Measurements from ENCODE around the gene BMPER. TPM values are rescaled to one million over a fixed set of nuclear protein-coding genes. Genes with fewer than 3 reads are reported as not detected.
"Not testable (repeated sequence)": the region's sequence is repeated elsewhere in the genome, so short reads cannot be mapped to it uniquely, and the experiment has no call there.

Gene BMPER
- total RNA-seq, 1 donor from 2014 or later: not detected

DNA sequence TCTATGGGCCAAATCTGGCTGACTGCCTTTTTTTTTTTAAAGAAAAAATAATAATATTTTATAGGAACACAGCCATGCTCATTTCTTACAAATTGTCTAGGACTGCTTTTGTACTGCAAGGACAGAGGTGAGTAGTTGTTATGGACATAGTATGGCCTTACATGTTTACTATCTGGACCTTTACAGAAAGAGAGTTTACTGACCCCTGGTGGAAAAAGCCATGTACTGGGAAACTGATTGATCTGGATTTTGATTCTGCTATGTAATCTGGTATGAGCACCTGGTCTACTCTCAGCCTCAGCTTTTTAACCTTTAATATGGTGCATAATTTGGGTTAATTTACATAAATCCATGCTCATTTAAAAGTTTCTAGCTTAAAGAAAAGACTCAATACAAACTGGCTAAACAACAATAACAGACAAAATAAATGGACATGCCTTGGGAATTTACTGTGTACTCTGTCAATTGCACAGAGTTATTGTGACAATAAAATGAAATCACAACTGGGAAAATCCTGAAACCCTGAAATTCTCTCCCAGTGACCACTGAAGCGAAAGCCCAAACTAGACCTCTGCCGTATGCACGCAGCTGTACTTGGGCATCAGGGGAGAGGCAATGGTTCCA lies 260.7 kb downstream of the BMPER start:
- intact Hi-C loops (cut with micrococcal nuclease): no loop called here

DNA sequence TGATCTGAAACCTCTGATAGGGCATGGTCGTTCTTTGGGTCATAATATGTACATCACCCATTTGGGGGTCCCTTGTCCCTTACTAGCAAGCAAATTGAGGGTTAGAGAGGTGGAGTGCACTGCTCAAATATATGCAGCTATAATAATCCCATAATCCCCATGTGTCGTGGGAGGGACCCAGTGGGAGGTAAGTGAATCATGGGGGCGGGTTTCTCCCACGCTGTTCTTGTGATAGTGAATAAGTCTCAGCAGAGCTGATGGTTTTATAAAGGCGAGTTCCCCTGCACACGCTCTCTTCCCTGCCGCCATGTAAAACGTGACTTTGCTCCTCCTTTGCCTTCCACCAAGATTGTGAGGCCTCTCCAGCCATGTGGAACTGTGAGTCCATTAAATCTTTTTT lies 262.7 kb downstream of the BMPER start:
- intact Hi-C loops (cut with micrococcal nuclease): no loop called here

DNA sequence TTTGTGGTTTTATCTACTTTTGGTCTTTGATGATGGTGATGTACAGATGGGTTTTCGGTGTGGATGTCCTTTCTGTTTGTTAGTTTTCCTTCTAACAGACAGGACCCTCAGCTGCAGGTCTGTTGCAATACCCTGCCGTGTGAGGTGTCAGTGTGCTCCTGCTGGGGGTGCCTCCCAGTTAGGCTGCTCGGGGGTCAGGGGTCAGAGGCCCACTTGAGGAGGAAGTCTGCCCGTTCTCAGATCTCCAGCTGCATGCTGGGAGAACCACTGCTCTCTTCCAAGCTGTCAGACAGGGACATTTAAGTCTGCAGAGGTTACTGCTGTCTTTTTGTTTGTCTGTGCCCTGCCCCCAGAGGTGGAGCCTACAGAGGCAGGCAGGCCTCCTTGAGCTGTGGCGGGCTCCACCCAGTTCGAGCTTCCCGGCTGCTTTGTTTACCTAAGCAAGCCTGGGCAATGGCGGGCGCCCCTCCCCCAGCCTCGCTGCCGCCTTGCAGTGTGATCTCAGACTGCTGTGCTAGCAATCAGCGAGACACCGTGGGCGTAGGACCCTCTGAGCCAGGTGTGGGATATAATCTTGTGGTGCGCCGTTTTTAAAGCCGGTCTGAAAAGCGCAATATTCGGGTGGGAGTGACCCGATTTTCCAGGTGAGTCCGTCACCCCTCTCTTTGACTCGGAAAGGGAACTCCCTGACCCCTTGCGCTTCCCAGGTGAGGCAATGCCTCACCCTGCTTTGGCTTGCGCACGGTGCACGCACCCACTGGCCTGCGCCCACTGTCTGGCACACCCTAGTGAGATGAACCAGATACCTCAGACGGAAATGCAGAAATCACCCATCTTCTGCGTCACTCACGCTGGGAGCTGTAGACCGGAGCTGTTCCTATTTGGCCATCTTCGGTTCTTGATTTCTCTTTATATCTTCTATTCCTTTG lies 269.6 kb downstream of the BMPER start:
- intact Hi-C loops (cut with micrococcal nuclease): not testable (repeated sequence)

DNA sequence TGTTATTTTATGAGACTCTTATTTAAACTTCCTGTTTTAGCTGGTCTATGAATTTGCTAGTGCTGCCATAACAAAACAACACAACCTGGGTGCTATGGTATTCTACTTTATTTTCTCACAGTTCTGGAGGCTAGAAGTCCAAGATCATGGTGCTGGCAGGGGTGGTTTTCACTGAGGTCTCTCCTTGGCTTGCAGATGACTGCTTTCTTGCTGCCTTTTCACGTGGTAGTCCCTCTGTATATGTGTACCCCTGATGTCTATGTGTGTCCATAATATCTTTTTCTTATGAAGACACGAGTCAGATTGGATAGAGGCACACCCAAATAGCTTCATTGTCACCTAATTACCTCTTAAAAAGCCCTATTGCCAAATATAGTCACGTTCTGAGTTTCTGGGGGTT lies 270.5 kb downstream of the BMPER start:
- intact Hi-C loops (cut with micrococcal nuclease): no loop called here

DNA sequence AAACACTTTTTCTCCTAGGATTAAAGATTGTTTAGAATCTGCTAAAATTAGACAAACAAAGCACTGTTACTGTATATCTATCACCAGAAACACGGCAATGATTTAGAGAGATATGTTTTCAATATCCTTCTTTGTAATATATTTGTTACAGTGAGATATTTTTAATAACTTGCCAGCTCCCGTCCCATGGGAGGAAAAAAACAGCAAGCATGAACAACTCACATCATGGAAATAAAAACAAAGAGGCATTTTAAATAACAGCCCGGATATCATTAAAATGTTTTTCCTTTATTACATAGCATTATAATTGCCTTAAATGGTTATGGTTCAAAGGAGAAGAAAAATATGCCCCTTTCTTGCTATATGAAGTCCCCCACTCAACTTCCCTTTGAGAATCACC lies 272.1 kb downstream of the BMPER start:
- intact Hi-C loops (cut with micrococcal nuclease): no loop called here

DNA sequence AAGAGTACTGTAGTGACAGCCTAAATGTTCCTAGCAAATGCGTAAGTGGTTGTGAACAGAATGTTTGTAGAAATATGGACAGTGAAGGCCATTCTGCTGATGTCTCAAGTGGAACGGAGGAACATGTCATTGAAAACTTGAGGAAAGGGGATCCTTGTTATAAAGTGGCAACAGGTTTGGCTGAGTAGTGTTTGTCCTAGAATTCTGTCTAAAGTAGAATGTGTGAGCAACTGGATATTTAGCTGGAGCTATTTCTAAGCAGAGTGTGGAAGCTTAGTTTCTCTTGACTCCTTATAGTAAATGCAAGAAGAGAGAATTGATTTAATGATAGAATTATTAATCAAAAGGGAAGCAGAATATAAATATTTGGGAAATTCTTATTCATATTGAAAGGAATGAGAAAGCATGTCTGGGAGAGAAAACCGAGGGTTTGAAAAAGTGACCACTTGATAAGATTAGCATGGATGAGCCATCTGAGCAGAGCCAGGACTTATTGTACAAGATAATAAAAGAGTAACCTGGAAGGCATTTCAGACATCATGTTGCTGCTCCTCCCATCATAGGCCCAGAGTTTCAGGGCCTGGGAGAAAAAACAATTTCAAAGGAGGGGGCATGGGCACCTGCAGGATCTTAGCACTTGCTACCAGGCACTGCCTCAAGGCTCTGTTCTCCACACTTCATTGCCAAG lies 276.1 kb downstream of the BMPER start:
- intact Hi-C loops (cut with micrococcal nuclease): no loop called here

DNA sequence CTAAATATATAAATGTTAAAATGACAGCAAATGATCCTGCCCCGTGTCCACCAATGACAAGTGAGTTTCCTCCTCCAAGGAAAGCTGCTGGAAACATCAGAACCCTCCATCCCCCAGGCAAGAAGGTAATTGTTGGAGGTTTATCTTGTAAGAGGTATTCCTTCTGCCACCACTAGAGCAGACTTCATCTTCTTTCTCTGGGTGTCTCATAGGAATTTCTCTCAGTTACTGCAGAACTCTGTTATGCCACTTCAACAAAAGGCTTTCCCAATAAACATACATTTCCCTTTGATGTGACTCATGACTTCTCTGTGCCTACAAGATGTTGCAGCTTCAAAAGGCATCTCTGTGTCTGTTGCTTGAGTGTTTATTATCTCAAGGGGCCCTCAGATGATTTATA lies 279.1 kb downstream of the BMPER start:
- intact Hi-C loops (cut with micrococcal nuclease): no loop called here

DNA sequence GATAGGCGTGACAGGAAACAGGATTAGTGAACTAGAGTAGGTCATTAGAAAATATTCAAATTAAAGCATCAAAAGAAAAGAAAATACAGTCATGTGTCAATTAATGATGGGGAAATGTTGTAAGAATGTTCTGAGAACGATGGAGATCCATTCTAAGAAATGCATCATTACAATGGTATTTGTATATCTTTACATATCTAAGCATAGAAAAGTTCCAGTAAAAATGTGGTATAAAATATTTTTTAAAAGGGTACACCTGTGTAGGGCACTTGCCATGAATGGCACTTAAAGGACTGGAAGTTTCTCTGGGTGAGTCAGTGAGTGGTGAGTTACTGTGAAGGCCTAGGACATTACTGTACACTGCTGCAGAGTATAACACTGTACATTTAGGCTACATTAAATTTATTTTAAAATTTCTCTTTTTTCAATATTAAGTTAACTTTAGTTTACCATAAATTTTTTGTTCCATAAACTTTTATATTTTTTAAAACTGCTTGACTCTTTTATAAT lies 282.5 kb downstream of the BMPER start:
- intact Hi-C loops (cut with micrococcal nuclease): no loop called here

DNA sequence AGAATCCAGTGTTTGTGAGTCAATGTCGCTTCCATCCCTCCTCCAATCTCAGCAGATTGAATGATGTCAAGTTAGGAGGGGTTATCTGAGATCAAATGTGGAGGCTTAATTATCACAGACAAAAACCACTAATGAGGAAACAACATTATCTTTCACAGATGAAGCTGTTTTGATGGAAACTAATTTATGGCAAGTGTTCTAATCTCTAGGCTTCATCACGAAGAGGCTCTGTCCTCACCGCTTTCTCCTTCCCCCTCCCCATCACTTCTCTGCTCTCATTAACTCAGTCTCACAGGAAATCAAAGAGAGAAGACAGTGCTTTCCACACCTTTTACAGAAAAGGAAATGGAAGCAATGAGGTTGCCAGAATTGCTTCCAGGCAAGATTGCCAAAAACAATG lies 283.7 kb downstream of the BMPER start:
- intact Hi-C loops (cut with micrococcal nuclease): no loop called here

DNA sequence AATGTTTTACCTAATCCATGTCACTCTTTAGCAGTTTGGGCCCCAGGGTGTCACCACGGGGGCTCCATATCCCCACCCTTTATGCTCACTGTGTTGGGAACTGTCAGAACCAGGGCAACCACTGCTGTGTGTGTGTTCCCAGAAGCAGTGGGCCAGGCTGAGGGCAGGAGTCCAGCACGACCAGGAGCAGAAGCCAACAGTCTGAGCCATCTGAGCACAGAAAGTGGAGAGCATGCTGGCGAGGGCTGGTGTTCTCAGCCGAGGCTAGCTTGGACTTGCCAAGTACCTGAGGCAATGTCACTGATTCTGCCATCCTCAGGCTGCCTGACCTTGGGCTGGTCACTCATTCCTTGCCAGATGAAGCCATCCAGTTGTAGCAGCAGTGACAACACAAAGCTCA lies 285.0 kb downstream of the BMPER start:
- intact Hi-C loops (cut with micrococcal nuclease): no loop called here

DNA sequence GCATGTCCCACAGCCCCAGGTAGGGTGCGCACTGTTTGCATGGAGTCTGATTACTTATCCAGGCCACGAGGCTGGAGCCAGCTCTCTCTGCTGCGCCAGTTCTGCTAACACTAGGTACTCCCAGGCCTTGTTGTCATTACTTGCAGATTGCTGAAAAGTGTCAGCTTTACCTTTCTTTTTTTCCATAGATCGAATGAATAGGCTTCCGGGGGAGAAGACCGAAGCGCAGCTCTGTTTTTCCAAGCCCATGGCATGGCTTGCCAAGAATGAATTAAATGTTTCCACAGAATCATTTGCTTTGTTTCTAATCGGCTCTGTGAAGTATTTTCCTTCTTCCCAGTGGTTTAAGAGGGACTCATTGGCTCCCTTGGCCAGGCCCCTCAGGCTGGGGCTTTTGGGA lies 285.8 kb downstream of the BMPER start:
- intact Hi-C loops (cut with micrococcal nuclease): no loop called here

DNA sequence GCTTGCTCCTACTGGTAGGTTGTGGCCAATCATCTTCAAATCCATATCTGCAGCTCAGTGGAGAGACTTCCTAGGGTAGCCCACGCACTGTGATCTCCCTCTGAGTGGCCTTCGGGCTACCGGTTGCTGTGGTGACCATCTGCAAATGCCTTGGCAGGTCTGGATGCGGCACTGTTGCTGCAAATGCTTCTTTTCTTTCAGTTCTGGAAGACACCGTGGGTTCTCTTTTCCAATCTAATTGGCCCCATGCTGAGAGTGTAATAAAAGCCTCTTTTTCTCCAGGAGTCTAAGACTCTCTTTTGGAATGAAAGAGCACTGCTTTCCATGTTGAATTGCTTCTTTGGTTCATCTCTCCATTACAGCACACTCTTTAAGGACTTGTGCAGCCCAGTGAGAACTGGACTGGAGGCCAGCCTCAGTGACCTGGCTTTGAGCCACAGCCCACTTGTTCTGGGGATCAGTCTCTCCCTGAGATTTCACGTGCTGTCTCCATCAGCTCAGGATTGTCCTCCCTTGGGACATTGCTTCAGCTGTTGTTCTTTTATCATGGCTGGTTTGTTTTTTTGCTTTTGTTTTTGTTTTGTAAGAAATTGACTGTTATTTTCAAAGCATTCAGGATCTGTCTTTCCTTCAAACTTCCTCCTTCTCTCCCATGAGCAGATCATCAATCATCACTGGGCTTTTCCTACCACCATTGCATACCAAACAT lies 286.6 kb downstream of the BMPER start:
- intact Hi-C loops (cut with micrococcal nuclease): no loop called here

DNA sequence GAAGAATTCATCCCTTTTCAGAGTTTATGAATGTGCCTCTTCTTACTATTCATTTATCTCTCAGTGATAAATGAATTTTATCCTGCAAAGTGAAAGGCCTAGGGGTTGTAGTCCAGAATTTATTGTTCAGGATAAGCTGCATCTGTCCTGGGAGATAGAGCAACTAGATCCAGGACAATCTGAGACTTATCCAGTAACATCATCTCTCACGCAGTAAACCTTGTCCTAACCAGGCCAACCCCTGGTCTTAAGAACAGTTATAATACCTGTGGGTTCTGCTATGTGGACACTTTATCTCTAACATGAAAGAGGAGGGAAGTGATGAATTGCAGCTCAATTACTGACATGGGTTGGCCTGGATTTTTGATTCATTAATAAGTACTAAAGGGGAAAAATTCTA lies 287.6 kb downstream of the BMPER start:
- intact Hi-C loops (cut with micrococcal nuclease): no loop called here

DNA sequence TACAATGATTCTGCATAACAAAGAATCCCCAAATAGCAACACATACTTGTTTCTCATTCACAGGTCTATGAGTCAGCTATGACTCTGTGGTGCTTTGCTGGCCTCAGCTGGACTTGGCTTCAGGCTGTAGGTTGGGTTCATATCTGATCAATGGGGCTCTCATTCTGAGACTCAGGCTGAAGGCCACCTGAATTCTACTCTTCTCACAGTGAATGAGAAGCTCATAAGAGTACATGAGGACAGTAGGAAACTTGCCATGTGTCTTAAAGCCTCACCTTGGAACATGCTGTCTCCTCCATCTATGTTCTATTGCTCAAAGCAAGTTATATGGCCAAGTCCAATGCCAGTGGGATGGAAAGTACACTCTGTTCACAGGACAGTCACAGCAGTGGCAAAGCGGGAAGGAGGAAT lies 292.9 kb downstream of the BMPER start:
- intact Hi-C loops (cut with micrococcal nuclease): no loop called here

Data from T-helper 1 cell treated with Interleukin-12 subunit alpha and Interleukin-12 subunit beta and Interleukin-4 antibody, amounts not matched to agents 30 ng/mL and 1 ng/mL, for 36 hours (primary cell).